ENCODE data around the gene MVP.

DNA sequence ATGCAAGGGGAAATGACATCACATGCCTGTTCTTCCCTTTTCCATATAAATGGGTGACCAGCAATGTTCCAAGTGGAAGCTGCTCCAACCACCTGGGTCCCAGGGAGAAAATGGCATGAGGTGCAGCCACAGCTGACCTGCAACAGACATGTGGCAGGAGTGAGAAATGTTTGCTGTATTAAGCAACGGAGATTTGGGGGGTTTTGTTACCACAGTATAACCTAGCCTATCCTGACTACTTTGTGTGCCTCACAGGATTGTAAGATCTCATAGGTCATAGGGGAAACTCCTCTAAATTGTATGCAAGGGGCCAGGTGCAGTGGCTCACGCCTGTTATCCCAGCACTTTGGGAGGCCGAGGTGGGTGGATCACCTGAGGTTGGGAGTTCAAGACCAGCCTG, 30.7 kb downstream of the MVP start:
- no peak for TF ChIP-seq POLR2A (IDR thresholded peaks at IDR 0.05)
- TF ChIP-seq, protein P1, sequence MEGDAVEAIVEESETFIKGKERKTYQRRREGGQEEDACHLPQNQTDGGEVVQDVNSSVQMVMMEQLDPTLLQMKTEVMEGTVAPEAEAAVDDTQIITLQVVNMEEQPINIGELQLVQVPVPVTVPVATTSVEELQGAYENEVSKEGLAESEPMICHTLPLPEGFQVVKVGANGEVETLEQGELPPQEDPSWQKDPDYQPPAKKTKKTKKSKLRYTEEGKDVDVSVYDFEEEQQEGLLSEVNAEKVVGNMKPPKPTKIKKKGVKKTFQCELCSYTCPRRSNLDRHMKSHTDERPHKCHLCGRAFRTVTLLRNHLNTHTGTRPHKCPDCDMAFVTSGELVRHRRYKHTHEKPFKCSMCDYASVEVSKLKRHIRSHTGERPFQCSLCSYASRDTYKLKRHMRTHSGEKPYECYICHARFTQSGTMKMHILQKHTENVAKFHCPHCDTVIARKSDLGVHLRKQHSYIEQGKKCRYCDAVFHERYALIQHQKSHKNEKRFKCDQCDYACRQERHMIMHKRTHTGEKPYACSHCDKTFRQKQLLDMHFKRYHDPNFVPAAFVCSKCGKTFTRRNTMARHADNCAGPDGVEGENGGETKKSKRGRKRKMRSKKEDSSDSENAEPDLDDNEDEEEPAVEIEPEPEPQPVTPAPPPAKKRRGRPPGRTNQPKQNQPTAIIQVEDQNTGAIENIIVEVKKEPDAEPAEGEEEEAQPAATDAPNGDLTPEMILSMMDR (IDR thresholded peaks at IDR 0.05 in 8 of 11, conservative IDR thresholded peaks at IDR 0.05 in 3 of 11): no peak
- peak in 1 of 3 donors; percentile 27 for TF ChIP-seq POLR2AphosphoS5 (IDR thresholded peaks at IDR 0.05)

All from spleen (tissue), 7 donors.